NOMO-1 (cell line): ENCODE data around the gene HSD17B7.
"Not testable (repeated sequence)": the region's sequence is repeated elsewhere in the genome, so short reads cannot be mapped to it uniquely, and the experiment has no call there.

Experiments used
- DNase-seq, 2 experiments: peaks; one replicate each; lab custom pipeline; 2025; ENCODE audit not compliant: unreplicated experiment in 2 of 2; lab: John Stamatoyannopoulos, UW

Gene HSD17B7

GRCh38 chr1:162807503-162807902, 17.0 kb downstream of the HSD17B7 start:
- DNase-seq = not testable (repeated sequence)

- not testable (repeated sequence) for DNase-seq
These were observed 21.9 kb downstream of the HSD17B7 start for GRCh38 chr1:162812357-162812756.

GRCh38 chr1:162818136-162818535, 27.6 kb downstream of the HSD17B7 start:
- not testable (repeated sequence) for DNase-seq

- not testable (repeated sequence) for DNase-seq
These were observed 28.2 kb downstream of the HSD17B7 start for GRCh38 chr1:162818666-162819065.

- no peak for DNase-seq
These were observed 32.1 kb downstream of the HSD17B7 start for GRCh38 chr1:162822391-162823200.

GRCh38 chr1:162823231-162823630, 32.7 kb downstream of the HSD17B7 start:
- DNase-seq = no peak

- DNase-seq = no peak
These were observed 33.4 kb downstream of the HSD17B7 start for GRCh38 chr1:162823771-162824525.

- DNase-seq = no peak
These were observed 38.8 kb downstream of the HSD17B7 start for GRCh38 chr1:162829268-162829667.

GRCh38 chr1:162832470-162832869, 42.0 kb downstream of the HSD17B7 start:
- DNase-seq = no peak

GRCh38 chr1:162835157-162835899, 44.8 kb downstream of the HSD17B7 start:
- DNase-seq = no peak

- DNase-seq = no peak
These were observed 48.4 kb downstream of the HSD17B7 start for GRCh38 chr1:162838863-162839262.

GRCh38 chr1:162840250-162840839, 49.8 kb downstream of the HSD17B7 start:
- DNase-seq = no peak

GRCh38 chr1:162844153-162844552, 53.7 kb downstream of the HSD17B7 start:
- no peak for DNase-seq

- DNase-seq = no peak
These were observed 56.0 kb downstream of the HSD17B7 start for GRCh38 chr1:162846256-162847212.

- DNase-seq = peak; percentile 20 to 28
These were observed 57.4 kb downstream of the HSD17B7 start for GRCh38 chr1:162847839-162848453.

- no peak for DNase-seq
These were observed 59.2 kb downstream of the HSD17B7 start for GRCh38 chr1:162849711-162850110.

- DNase-seq = no peak
These were observed 60.8 kb downstream of the HSD17B7 start for GRCh38 chr1:162851341-162851740.

- peak in 1 of 2 experiments; percentile 71 for DNase-seq
These were observed 63.9 kb downstream of the HSD17B7 start for GRCh38 chr1:162854245-162854882.
